ENCODE measurements around the gene PXMP4. TPM values are rescaled to one million over a fixed set of nuclear protein-coding genes. Genes with fewer than 3 reads are reported as not detected.

Gene PXMP4
- total and polyA plus RNA-seq, 12 donors, result 6.8 to 47.4 (median 20.4) TPM

GRCh38 chr20:33697129-33697528 is 23.0 kb downstream of the PXMP4 start:
- TF ChIP-seq POLR2A (IDR thresholded peaks at IDR 0.05) (no peak), CTCF (IDR thresholded peaks at IDR 0.05) (no peak)
- WGBS, 4 donors, result 57 to 73% (median 66%) methylated on average over 8 of the region's 8 CpGs
- H3K9me3 ChIP-seq (replicated peaks in 1 of 3), result no peaks in the 10 kb centered on the region
- H3K36me3 ChIP-seq (replicated peaks in 1 of 2), result no peaks in the 10 kb centered on the region
- H3K27me3 ChIP-seq, result no peaks in the 10 kb centered on the region
- DNase-seq, result peak in 6 of 7 donors; percentile 71 to 88 (median 82)
- no peak overlapping the region for H3K4me3 ChIP-seq
- peaks cover 0 to 10% of the 10 kb centered on the region in 2 donors for H3K4me1 ChIP-seq (replicated peaks in 1 of 2)
- H3K27ac ChIP-seq, result peak overlapping the region in 2 of 5 donors; percentile 55 to 69
- intact Hi-C loops (cut with DNase I), result no loop called here

GRCh38 chr20:33696448-33696847 is 23.7 kb downstream of the PXMP4 start:
- H3K36me3 ChIP-seq (replicated peaks in 1 of 2), result no peaks in the 10 kb centered on the region
- intact Hi-C loops (cut with DNase I), result no loop called here
- no peaks in the 10 kb centered on the region for H3K9me3 ChIP-seq (replicated peaks in 1 of 3)
- TF ChIP-seq POLR2A (IDR thresholded peaks at IDR 0.05) (no peak), CTCF (IDR thresholded peaks at IDR 0.05) (no peak)
- H3K4me3 ChIP-seq, result no peak overlapping the region
- 73 to 86% (median 81%) methylated on average over 4 of the region's 4 CpGs for WGBS, 4 donors
- peak in 1 of 7 donors; percentile 56 for DNase-seq
- H3K27me3 ChIP-seq, result no peaks in the 10 kb centered on the region
- H3K4me1 ChIP-seq (replicated peaks in 1 of 2), result peaks cover 0 to 10% of the 10 kb centered on the region in 2 donors
- peak overlapping the region in 1 of 5 donors; percentile 69 for H3K27ac ChIP-seq

GRCh38 chr20:33694639-33695012 is 25.5 kb downstream of the PXMP4 start:
- H3K27me3 ChIP-seq, result no peaks in the 10 kb centered on the region
- no peak for DNase-seq
- intact Hi-C loops (cut with DNase I), result no loop called here
- H3K4me3 ChIP-seq, result no peak overlapping the region
- no peaks in the 10 kb centered on the region for H3K36me3 ChIP-seq (replicated peaks in 1 of 2)
- peaks cover 6 to 19% of the 10 kb centered on the region in 2 donors for H3K4me1 ChIP-seq (replicated peaks in 1 of 2)
- H3K9me3 ChIP-seq (replicated peaks in 1 of 3), result no peaks in the 10 kb centered on the region
- H3K27ac ChIP-seq, result peak overlapping the region in 1 of 5 donors; percentile 45
- 78 to 89% (median 85%) methylated on average over 4 to 6 of the region's 6 CpGs for WGBS, 4 donors
- TF ChIP-seq POLR2A (IDR thresholded peaks at IDR 0.05), result no peak
- no peak for TF ChIP-seq CTCF (IDR thresholded peaks at IDR 0.05)

- WGBS, 4 donors, result 78 to 87% (median 81%) methylated on average over 14 to 17 of the region's 17 CpGs
- Histone ChIP-seq H3K36me3 (replicated peaks in 1 of 2) (no peaks in the 10 kb centered on the region), H3K4me1 (replicated peaks in 1 of 2) (peaks cover 13 to 26% of the 10 kb centered on the region in 2 donors), H3K27me3 (no peaks in the 10 kb centered on the region), H3K4me3 (no peak overlapping the region), H3K27ac (peak overlapping the region in 1 of 5 donors; percentile 39), H3K9me3 (replicated peaks in 1 of 3) (no peaks in the 10 kb centered on the region)
- TF ChIP-seq POLR2A (IDR thresholded peaks at IDR 0.05) (no peak), CTCF (IDR thresholded peaks at IDR 0.05) (no peak)
- peak in 1 of 7 donors; percentile 53 for DNase-seq
- intact Hi-C loops (cut with DNase I), result no loop called here
Observed at GRCh38 chr20:33693741-33694638, 26.1 kb downstream of the PXMP4 start.

Measured in adrenal gland (tissue), 12 donors.